HL-60/S4 treated with retinoic acid at 250 ng/mL for 4 days and 3 days (cell line): ENCODE results near the gene MYH11.
"Not testable (repeated sequence)": the region's sequence is repeated elsewhere in the genome, so short reads cannot be mapped to it uniquely, and the experiment has no call there.

Experiments
- in situ Hi-C: fragments of 300-500 bp; cut with MboI; formaldehyde crosslinking; loops from 2 replicates; pipeline ENCODE4 v1.7.0; 2022; ENCODE audit warnings: low sequenced_read_pairs

Gene MYH11

GRCh38 chr16:15757077-15757386 lies 99.8 kb downstream of the MYH11 start:
- in situ Hi-C loops = no loop called here

- in situ Hi-C loops = no loop called here
These were observed 101.8 kb downstream of the MYH11 start for GRCh38 chr16:15754821-15755534.

- in situ Hi-C loops = no loop called here
These were observed 103.9 kb downstream of the MYH11 start for GRCh38 chr16:15752717-15753488.

GRCh38 chr16:15751940-15752339 lies 104.9 kb downstream of the MYH11 start:
- in situ Hi-C loops = no loop called here

DNA sequence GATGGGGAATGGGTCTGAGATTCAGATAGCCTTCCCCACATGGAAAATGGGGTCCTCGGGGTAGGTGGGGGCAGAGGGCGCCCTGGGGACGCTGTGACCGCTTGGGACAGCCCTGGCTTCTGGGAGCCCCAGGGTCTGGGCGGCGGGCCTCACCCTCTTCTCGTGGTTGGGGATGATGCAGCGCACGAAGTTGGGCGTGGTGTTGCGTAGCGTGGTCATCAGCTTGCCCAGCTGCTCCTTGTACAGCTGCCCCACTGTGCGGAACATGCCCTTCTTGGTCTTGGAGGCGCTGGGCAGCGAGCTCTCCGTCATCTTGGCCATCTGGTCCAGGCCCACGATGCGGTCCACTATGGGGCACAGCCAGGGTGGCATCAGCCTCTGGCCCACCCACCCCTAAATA lies 106.8 kb downstream of the MYH11 start:
- in situ Hi-C loops = no loop called here

DNA sequence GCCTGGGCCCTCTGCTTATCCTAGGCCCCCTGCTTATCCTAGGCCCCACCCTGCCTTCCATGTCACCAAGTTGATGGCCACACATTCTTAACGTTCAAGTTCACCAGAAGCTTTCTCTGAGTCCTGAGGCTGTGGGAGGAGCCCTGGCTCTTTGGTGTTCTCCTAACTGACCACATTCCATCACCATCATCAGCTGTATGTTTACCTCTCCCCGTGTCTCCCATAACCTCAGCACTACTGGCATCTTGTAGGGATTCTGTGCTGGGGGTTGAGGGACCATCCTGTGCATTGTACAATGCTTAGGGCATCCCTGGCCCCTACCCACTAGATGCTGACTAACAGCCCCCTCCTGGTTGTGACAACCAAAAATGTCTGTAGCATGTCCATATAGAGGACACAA lies 107.5 kb downstream of the MYH11 start:
- in situ Hi-C loops = no loop called here

GRCh38 chr16:15748654-15749053 lies 108.2 kb downstream of the MYH11 start:
- in situ Hi-C loops = no loop called here

- in situ Hi-C loops = no loop called here
These were observed 108.9 kb downstream of the MYH11 start for GRCh38 chr16:15747937-15748336.

GRCh38 chr16:15746332-15746731 lies 110.5 kb downstream of the MYH11 start:
- in situ Hi-C loops = no loop called here

GRCh38 chr16:15743657-15744056 lies 113.2 kb downstream of the MYH11 start:
- in situ Hi-C loops = no loop called here

GRCh38 chr16:15742716-15743115 lies 114.1 kb downstream of the MYH11 start:
- in situ Hi-C loops = no loop called here

DNA sequence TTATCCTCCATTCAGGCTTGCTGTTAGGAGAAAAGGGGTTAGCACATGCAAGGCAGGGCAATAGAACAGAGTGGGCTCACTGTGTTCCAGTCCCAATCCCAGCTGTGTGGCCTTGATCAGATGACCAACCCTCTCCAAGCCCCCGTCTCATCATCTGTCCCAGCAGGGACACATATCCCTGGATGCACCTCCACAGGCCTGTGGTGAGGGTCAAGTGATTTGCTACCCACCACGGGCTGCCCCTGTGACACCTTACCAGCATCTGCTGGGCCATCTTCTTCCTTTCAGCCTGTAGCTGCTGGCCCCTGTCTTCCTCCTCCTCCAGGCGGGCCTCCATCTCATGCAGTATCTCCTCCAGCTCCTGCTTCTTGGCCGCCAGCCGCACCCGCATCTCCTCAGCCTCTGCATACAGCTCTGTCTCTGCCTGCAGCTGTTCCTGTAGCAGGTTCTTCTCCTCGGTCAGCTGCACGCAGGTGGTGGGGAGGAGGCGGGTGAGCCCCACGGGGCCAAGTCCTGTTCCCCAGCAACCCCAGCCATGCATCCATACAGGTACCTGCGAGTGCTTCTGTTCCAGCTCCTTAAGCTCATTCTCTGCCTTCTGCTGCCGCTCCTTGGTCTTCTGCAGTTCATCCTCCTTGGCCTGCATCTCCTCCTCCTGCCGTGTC lies 115.5 kb downstream of the MYH11 start:
- in situ Hi-C loops = no loop called here

DNA sequence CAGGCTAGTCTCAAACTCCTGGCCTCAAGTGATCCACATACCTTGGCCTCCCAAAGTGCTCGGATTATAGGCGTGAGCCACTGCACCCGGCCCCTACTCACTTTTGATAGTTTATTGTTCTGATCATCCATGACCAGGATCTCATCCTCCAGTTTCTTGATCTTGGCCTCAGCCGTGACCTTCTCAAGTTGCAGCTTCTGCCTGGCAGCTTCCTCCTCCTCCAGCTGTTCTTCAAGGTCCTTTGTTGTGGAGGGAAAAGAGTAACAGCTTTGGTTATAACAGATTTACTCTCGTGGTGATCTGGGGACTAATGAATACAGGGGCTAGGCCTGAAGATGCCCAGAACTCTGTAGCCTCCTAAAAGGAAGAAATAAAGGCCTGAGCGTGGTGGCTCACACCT lies 116.9 kb downstream of the MYH11 start:
- in situ Hi-C loops = no loop called here

DNA sequence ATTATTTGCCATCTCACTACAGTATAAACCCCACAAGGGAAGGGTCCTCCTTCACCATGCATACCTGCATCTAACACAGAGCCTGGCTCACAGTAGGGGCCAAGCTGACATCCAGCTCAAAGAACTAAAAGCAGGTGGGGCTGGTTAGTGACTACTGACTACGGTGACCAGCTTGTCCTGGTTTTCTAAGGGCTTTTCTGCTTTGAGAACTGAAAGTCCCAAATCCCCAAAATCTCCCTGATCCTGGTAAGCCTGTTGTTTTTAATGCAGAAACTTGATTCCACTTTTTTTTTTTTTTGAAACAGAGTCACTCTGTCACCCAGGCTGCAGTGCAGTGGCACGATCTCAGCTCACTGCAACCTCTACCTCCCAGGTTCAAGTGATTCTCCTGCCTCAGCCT lies 117.4 kb downstream of the MYH11 start:
- in situ Hi-C loops = no loop called here

- in situ Hi-C loops = no loop called here
These were observed 119.6 kb downstream of the MYH11 start for GRCh38 chr16:15737140-15737644.

GRCh38 chr16:15736529-15736928 lies 120.3 kb downstream of the MYH11 start:
- in situ Hi-C loops = no loop called here

DNA sequence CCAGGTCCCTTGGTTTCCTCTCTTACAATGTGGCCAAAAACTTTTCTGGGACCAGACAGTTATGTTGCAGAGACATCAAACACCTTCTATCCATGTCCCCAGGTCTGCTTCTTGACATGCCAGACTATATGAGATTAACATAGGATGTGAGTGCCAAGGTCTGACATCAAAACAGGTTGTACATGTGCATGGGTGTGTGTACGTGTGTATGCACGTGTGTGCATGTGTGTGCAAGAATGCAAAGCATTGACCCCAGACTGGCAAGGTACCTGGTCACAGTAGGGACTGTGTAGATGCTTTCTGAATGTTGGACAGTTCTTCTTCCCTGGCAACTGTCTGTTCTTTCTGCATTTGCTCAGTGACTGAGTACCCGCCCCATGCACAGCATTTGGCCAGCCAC lies 121.2 kb downstream of the MYH11 start:
- in situ Hi-C loops = no loop called here

- in situ Hi-C loops = no loop called here
These were observed 124.4 kb downstream of the MYH11 start for GRCh38 chr16:15732416-15732815.

GRCh38 chr16:15729152-15729551 lies 127.7 kb downstream of the MYH11 start:
- in situ Hi-C loops = no loop called here

- in situ Hi-C loops = not testable (repeated sequence)
These were observed 129.1 kb downstream of the MYH11 start for GRCh38 chr16:15727697-15728096.

GRCh38 chr16:15726715-15727114 lies 130.1 kb downstream of the MYH11 start:
- in situ Hi-C loops = no loop called here
